Measurements from ENCODE around the gene OMD. TPM values are rescaled to one million over a fixed set of nuclear protein-coding genes. Genes with fewer than 3 reads are reported as not detected.

Gene OMD
- total RNA-seq, 2 donors from 2014 or later: 22.7 to 26.5 TPM

DNA sequence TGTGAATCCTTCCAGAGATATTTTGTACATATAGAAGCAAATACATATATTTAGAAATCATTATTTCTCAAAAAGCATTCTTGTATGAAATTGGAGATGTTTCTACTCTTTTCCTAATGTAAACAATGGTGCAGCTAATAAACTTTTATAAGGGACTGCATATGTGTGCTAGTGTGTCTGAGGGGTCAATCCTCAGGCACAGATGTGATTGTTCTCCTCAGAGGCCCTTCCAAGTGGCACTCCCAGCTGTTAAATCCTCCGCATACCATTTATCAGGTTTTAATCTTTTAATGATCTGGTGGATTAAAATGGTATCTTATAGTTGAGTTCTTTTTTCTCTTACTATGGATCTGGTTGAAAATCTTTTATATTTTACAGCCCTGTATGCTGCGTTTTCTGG is 5.6 kb upstream of the OMD start:
- no peak overlapping the region for H3K4me3 ChIP-seq
- H3K4me1 ChIP-seq: peaks cover 0 to 16% of the 10 kb centered on the region in 2 donors
- TF ChIP-seq, protein P1, sequence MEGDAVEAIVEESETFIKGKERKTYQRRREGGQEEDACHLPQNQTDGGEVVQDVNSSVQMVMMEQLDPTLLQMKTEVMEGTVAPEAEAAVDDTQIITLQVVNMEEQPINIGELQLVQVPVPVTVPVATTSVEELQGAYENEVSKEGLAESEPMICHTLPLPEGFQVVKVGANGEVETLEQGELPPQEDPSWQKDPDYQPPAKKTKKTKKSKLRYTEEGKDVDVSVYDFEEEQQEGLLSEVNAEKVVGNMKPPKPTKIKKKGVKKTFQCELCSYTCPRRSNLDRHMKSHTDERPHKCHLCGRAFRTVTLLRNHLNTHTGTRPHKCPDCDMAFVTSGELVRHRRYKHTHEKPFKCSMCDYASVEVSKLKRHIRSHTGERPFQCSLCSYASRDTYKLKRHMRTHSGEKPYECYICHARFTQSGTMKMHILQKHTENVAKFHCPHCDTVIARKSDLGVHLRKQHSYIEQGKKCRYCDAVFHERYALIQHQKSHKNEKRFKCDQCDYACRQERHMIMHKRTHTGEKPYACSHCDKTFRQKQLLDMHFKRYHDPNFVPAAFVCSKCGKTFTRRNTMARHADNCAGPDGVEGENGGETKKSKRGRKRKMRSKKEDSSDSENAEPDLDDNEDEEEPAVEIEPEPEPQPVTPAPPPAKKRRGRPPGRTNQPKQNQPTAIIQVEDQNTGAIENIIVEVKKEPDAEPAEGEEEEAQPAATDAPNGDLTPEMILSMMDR (IDR thresholded peaks at IDR 0.05): no peak
- H3K27ac ChIP-seq: no peak overlapping the region
- H3K27me3 ChIP-seq: no peaks in the 10 kb centered on the region
- no peaks in the 10 kb centered on the region for H3K36me3 ChIP-seq
- no peaks in the 10 kb centered on the region for H3K9me3 ChIP-seq
- DNase-seq (ENCODE audit: low spot score): no peak

DNA sequence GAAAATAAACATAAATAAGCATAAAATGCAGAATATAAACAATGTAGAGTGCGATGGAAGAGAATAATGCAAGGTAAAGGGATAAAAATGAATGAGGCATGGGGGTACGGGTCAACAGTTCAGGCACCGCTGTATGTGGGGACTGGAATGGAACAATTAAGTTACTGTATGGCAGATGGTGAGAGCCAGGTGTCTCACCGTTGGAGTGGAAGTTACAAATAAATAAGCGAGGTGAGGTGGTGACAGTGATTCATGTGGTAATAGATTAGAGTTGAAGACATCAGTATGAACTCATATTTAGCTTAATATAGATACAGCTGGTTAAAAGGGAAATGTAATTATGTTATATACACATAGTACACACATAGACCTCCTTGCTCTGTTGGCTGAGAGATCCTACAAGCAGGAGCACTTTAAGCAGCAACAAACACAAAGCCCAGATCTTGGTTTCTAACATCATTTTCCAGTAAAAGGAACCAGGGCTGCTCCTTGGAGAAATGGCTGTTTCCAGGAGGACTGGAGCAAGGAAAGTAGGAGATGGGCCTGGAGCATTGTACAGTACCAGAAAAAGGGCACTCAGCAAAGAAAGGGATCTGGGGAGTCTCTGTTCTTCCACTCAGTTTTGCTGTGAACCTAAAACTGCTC is 2.4 kb upstream of the OMD start:
- Histone ChIP-seq H3K4me1 (peaks cover 0 to 19% of the 10 kb centered on the region in 2 donors), H3K27me3 (no peaks in the 10 kb centered on the region), H3K9me3 (no peaks in the 10 kb centered on the region), H3K4me3 (no peak overlapping the region), H3K36me3 (no peaks in the 10 kb centered on the region), H3K27ac (no peak overlapping the region)
- TF ChIP-seq, protein P1 (IDR thresholded peaks at IDR 0.05): no peak
- DNase-seq (ENCODE audit: low spot score): no peak

DNA sequence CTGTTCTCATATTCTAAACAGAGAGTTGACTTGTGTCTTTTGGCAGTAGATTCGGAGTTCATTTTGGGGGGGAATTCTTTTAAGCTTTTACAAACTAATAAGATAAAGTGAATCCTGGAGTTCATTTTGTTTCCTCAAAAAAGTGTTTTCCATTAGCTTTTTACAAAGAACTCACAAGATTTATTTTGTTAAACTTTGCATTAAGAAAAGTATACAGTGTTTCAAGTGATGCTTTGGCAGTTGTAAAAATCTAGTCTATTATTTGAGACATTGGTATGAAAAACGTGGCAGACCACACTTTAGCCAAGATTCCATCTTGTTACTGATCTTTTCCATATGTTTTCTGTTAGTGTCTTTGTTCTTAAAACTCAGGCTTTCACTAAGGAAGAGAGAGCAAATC is 1.2 kb upstream of the OMD start:
- Histone ChIP-seq H3K4me3 (no peak overlapping the region), H3K27ac (peak overlapping the region in 1 of 2 donors; percentile 17), H3K4me1 (peaks cover 0 to 19% of the 10 kb centered on the region in 2 donors), H3K9me3 (no peaks in the 10 kb centered on the region), H3K36me3 (no peaks in the 10 kb centered on the region), H3K27me3 (no peaks in the 10 kb centered on the region)
- TF ChIP-seq, protein P1 (IDR thresholded peaks at IDR 0.05): no peak
- DNase-seq (ENCODE audit: low spot score): no peak

DNA sequence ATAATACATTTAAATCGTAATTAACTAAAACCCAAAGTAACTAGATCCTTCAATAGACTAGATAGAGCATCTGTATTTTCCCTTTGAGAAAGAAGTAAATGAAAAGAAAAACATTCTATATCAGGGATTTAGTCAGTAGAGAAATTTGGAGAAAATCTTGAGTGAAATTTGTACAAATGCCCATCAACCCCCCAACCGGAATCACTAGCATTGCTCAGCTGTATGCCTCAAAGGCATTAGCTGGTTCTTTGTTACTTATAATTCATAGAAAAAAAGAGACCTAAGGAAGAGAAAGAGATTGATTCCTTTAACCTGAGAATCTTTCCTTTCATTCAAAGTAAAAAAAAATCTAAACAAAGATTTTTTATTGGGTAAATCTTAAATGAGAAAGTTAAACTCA is 659 bp downstream of the OMD start:
- Histone ChIP-seq H3K27ac (peak overlapping the region; percentile 1 to 26), H3K36me3 (no peaks in the 10 kb centered on the region), H3K9me3 (no peaks in the 10 kb centered on the region), H3K4me3 (peak overlapping the region; percentile 11 to 29), H3K4me1 (peaks cover 0 to 19% of the 10 kb centered on the region in 2 donors), H3K27me3 (no peaks in the 10 kb centered on the region)
- TF ChIP-seq, protein P1 (IDR thresholded peaks at IDR 0.05): no peak
- DNase-seq (ENCODE audit: low spot score): no peak

DNA sequence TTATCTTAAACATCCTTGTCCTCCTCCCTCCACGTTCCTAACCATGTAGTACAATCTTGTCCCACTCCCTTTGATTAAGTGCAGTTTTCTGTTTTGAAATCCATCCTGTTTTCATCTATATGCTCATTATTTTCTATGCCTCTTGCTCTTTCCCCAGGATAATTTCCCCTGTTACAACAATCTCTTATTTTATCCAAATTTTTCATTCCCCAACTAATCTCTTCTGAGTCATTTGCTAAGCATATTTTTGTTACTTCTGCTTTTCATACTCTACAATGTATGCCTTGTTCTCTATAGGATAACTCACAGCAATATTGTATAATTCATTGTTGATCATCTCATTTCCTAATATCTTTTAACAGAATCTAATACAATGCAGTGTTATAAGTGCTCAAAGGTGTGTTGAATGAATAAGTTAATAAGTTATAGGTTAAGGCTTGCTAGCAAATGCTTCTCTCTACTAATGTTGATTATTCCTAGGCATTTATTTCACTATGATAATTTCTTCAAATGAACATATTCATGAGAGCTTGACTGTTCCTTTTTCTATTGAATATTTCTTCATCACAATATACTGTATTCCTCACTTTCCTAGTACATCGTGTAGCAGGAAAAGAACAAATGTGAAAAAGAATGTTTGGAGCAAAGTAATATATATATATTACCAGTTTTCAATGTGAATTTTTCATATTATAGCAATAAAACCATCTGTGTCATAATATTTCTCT is 1.5 kb downstream of the OMD start:
- no peak overlapping the region for H3K27ac ChIP-seq
- peaks cover 0 to 19% of the 10 kb centered on the region in 2 donors for H3K4me1 ChIP-seq
- TF ChIP-seq, protein P1 (IDR thresholded peaks at IDR 0.05): no peak
- H3K27me3 ChIP-seq: no peaks in the 10 kb centered on the region
- peak overlapping the region; percentile 11 to 29 for H3K4me3 ChIP-seq
- no peaks in the 10 kb centered on the region for H3K9me3 ChIP-seq
- no peaks in the 10 kb centered on the region for H3K36me3 ChIP-seq
- no peak for DNase-seq (ENCODE audit: low spot score)

Measured in right atrium auricular region (tissue), 2 donors.